Nephron (organoid): ENCODE measurements around the gene DIS3L2.

Experiments
- H3K27ac Mint-ChIP-seq, 3 experiments: 2 replicates each; pipeline ENCODE4 v1.8.0; 2020; ENCODE audit warnings: mixed read lengths in 3 of 3, mild to moderate bottlenecking in 2 of 3, moderate library complexity in 1 of 3
- H3K27me3 Mint-ChIP-seq: 2 replicates; pipeline ENCODE4 v1.8.0; 2021; ENCODE audit warnings: low read depth, mild to moderate bottlenecking, moderate library complexity, mixed read lengths
- H3K36me3 Mint-ChIP-seq: 2 replicates; pipeline ENCODE4 v1.8.0; 2020; ENCODE audit warnings: low read depth, mixed read lengths
- H3K4me1 Mint-ChIP-seq: 2 replicates; pipeline ENCODE4 v1.8.0; 2020; ENCODE audit warnings: mixed read lengths
- H3K4me3 Mint-ChIP-seq, 3 experiments: 2 replicates each; pipeline ENCODE4 v1.8.0; 2020; ENCODE audit warnings: mild to moderate bottlenecking in 3 of 3, mixed read lengths in 3 of 3, moderate library complexity in 2 of 3
- H3K9me3 Mint-ChIP-seq: 2 replicates; pipeline ENCODE4 v1.8.0; 2020; ENCODE audit warnings: mixed read lengths
- CTCF ChIP-seq, 3 experiments: fragments of 200-600 bp; sonication (generic); IDR thresholded peaks; one replicate each; pipeline ENCODE4 v1.5.0; 2021; ENCODE audit warnings: antibody characterized with exemption in 3 of 3; ENCODE audit not compliant: unreplicated experiment in 3 of 3

DIS3L2 gene

GRCh38 chr2:232085164-232085563, 123.7 kb downstream of the DIS3L2 start:
- Mint-ChIP-seq H3K4me1 (no peaks in the 10 kb centered on the region), H3K27ac (no peak overlapping the region), H3K27me3 (no peaks in the 10 kb centered on the region), H3K4me3 (no peak overlapping the region), H3K9me3 (peaks cover 3% of the 10 kb centered on the region), H3K36me3 (peaks cover 24% of the 10 kb centered on the region)
- no peak for TF ChIP-seq CTCF (IDR thresholded peaks at IDR 0.05; ENCODE audit: unreplicated experiment in 3 of 3)

- TF ChIP-seq CTCF (IDR thresholded peaks at IDR 0.05; ENCODE audit: unreplicated experiment in 3 of 3): no peak
- peaks cover 27% of the 10 kb centered on the region for H3K36me3 Mint-ChIP-seq
- H3K27ac Mint-ChIP-seq: no peak overlapping the region
- H3K4me3 Mint-ChIP-seq: no peak overlapping the region
- H3K9me3 Mint-ChIP-seq: peaks cover 3% of the 10 kb centered on the region
- no peaks in the 10 kb centered on the region for H3K4me1 Mint-ChIP-seq
- no peaks in the 10 kb centered on the region for H3K27me3 Mint-ChIP-seq
Observed at GRCh38 chr2:232085826-232086425, 124.4 kb downstream of the DIS3L2 start.

GRCh38 chr2:232088771-232089170, 127.3 kb downstream of the DIS3L2 start:
- Mint-ChIP-seq H3K36me3 (peaks cover 46% of the 10 kb centered on the region), H3K27me3 (no peaks in the 10 kb centered on the region), H3K9me3 (peaks cover 15% of the 10 kb centered on the region), H3K4me1 (no peaks in the 10 kb centered on the region), H3K27ac (no peak overlapping the region), H3K4me3 (no peak overlapping the region)
- TF ChIP-seq CTCF (IDR thresholded peaks at IDR 0.05; ENCODE audit: unreplicated experiment in 3 of 3): no peak

- no peak for TF ChIP-seq CTCF (IDR thresholded peaks at IDR 0.05; ENCODE audit: unreplicated experiment in 3 of 3)
- Mint-ChIP-seq H3K27ac (no peak overlapping the region), H3K4me3 (no peak overlapping the region), H3K9me3 (peaks cover 54% of the 10 kb centered on the region), H3K27me3 (no peaks in the 10 kb centered on the region), H3K4me1 (no peaks in the 10 kb centered on the region), H3K36me3 (peaks cover 87% of the 10 kb centered on the region)
Observed at GRCh38 chr2:232094201-232094600, 132.7 kb downstream of the DIS3L2 start.

GRCh38 chr2:232094883-232095282, 133.4 kb downstream of the DIS3L2 start:
- Mint-ChIP-seq H3K9me3 (peaks cover 58% of the 10 kb centered on the region), H3K27me3 (no peaks in the 10 kb centered on the region), H3K36me3 (peaks cover 86% of the 10 kb centered on the region), H3K4me1 (no peaks in the 10 kb centered on the region), H3K4me3 (no peak overlapping the region), H3K27ac (no peak overlapping the region)
- TF ChIP-seq CTCF (IDR thresholded peaks at IDR 0.05; ENCODE audit: unreplicated experiment in 3 of 3): no peak

GRCh38 chr2:232097260-232097659, 135.7 kb downstream of the DIS3L2 start:
- Mint-ChIP-seq H3K9me3 (peaks cover 56% of the 10 kb centered on the region), H3K27ac (no peak overlapping the region), H3K4me1 (no peaks in the 10 kb centered on the region), H3K36me3 (peaks cover 71% of the 10 kb centered on the region), H3K4me3 (no peak overlapping the region), H3K27me3 (no peaks in the 10 kb centered on the region)
- no peak for TF ChIP-seq CTCF (IDR thresholded peaks at IDR 0.05; ENCODE audit: unreplicated experiment in 3 of 3)
